NCI-H526 (cell line): ENCODE measurements around the gene BLACAT1.

Experiments used
- DNase-seq, 2 experiments: peaks; one replicate each; lab custom pipeline; 2025; lab: John Stamatoyannopoulos, UW

BLACAT1 gene

DNA sequence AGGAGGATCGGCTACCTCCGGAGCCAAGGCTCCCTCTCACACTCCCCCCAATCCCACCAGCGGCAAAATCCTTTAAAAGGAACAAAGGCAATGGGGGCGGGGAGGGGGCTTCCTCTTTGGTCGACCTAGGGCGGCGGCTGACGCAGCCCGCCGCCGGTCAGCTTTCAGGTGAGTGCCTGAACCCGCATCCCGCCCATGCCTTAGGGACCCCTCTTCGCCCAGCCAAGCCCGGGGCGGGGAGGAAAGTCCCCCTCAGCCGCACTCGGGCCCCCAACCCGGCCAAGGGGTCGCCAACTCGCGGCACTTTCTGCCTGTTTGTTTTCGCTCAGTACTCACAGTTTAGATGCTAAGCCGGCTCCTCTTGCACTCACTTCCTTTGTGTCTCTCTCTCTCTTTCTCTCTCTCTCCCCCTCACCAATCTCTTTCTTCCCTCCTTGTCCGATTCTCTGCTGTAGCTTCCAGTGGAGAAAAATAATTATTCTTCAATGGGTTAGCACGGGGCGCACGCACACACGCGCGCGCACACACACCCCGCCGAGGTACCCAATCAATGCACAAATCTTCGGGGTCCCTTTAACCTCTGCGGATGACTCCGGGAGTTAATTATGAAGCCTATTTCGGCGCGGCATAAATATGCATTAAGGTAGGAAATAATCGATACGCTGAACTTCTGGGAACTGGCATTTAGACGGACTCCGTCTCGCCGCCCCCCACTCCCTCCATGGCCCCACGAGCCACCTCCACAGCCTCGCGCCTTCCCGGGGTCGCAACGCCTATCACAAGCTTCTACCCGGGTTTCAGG lies at the start of gene BLACAT1:
BLACAT1 (minus strand) TSS at position 465 of the 802 bp plus-strand sequence.
- DNase-seq = peak in 1 of 2 experiments; percentile 40

DNA sequence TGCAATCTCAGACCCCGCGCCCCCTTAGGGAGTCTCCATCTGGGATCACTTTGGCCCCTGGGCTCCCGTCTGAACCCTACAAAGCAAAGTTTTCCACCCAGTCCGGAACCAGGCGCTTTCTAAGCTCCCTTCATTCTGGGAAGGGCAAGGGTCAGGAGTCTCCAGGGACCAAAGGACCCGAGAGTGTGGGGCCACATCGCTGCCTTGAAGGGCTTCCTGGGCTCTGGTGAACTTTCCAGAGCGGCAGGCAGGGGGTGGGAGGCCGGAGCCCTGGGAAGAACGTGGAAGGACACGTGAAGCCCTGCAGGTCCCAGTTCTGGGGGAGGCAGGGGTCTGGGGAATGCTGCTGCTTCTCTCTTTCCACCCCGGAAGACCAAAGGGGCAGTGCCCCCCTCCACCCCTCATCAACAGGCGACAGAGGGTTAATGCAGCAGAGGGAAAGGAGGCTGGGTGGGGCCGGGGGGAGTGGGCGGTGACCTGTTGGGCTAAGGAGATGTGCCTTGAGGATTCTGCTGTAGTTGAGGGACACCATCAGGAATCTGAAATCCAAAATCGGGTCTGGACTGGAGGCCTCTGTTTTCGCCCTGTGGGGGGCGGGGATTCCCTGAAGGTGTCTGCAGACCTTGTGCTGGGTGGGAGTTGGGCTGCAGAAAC lies 49.4 kb upstream of the BLACAT1 start:
- peak in 1 of 2 experiments; percentile 31 for DNase-seq

DNA sequence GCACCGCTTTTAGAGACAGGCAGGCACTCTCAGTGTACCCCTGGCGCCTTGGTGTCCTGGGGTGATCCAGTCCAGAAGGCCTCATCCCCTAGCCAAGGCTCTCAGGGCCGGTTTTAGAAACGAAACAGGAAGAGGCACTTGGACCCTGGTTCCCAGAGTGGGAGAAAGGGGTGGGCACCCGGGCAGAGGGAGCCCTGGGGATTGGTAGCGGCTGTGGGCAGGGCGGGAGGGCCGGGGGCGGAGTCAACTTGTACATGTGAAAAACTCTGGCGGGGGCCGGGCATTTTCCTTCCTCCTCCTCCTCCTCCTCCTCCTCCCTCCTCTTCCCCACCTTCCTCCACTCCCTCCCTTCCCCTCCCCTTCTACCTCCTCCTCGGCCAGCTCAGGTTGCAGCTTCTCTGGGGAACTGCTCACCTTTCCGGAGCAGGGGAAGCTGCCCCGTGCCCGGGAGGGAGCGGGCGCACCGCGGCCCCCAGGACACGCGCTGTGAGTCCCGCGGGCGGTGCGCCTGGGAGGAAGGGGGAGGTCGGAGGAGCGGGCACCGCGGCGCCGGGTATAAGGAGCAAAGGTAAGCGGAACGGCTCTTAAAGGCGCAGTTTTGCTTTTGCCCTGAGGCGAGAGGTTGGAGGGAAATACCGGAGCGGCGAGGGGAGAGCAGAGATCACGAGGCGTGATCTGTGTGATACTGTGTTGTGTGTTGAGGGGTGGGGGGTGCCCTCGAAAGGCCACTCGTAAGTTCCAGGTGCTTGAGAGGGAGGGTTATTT lies 48.6 kb upstream of the BLACAT1 start, which contains the start of gene CDK18:
CDK18 (plus strand) TSS at position 359 of the 765 bp plus-strand sequence. CDS start 18,499 bp downstream, outside the sequence.
- peak; percentile 61 to 84 for DNase-seq

DNA sequence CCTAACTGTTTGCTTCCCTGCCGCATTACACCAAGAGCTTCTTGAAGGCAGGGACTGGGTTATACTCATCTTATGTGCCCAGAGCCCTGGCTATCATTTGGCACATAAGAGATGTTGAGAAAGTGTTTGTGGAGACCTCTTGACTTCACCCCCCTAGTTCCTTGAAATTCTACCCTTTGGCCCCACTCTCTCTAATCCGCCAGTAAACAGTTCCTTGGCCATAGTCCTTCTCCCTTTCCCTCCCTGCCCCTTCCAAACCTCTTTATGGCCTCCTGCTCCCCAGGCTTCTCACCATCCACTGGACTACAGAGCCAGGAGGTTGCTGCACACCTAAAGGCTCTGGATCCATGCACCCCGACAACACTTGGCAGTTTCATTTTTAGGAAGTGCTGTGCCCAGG lies 47.1 kb upstream of the BLACAT1 start:
- no peak for DNase-seq

DNA sequence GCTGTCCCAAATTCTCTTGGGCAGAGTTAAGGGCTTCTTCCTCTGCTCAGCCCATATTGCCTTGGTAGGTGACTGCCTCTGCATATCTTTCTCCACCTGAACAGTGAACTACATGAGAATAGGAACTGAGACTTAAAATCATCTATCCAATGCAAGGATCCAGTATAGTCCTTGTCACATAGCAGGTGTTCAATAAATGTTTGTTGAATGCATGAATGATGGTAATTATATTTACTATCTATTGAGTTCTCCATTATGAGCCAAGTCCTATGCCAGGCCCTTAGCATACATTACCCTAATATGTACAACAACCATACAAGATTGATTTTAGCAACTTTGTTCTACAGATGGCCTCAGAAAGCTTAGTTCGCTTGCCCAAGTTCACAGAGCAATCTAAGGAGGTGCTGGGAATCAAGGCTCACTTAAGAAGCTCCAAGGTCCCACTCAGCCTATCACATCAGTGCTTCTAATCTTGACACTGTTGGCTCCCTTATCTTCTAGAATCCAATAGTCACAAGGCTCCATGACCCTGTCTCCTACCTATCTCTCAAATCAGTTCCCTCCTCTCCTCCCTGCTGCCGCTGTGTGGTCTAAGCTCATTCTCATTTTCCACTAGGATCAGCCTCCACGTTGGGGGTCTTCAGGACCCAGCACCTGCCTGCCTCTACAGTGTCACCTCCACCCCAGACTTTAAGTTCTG lies 46.4 kb upstream of the BLACAT1 start:
- no peak for DNase-seq

DNA sequence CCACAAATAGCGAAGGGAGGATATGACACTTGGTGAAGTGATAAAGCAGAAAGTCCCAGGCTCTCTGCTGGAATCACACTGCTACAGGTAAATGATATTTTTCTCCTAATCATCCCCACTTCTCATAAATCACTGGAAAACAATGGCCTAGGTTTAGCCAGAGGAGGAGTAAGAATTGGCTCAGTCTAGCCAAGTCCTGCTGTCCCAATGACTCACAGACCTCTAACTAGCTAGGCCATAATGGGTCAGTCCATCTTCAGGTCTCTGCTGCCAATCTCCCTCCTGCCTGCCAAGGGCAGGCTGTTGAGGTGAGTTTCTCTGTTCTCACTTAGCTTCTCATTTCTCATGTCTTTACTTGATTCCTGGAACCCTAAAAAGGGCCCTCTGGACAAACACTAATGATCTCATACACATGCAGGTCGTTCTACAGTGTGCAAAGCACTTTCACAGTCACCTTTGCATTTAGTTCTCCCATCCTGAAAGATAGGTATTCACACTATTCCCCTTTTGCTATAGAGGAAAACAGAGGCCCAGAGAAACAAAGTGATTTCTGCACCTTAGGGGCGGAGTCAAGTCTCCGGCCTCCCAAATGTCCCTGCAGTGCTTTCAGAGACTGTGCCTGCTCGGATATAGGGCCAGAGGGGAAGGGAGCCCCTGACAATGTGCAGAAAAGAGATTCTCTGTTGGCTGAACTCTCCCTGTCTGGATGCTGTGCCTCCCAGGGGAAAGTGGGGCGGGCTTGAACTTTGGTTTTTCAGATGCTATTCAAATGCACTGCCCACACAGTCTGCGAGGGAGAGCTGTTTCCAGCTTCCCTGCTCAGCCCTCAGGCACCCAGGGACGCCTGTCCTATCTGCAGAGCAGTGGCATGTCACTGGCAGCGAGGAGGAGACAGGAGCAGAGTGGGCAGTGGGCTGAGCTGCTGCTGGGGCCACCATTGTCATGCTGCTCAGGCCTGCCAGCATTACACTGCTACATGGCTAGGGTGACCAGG lies 44.7 kb upstream of the BLACAT1 start:
- no peak for DNase-seq

DNA sequence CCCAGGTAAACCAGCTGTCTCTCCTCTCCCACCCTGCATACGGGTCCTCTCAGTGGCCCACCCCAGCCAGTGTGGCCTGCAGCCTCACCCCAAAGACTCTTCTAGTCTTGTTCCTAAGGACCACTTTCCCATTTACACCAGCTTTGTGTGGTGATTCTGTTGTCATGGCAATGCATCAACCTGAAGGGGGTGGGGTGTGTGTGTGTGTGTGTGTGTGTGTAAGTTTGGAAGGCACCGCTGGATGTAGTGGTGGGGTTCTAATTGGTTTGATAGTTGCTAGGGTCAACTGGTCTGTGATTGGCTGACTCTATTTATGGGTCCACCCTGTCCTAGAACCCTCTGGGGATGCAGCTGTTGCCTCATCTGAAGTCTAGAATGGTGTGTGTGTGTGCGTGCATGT lies 43.9 kb upstream of the BLACAT1 start:
- DNase-seq = no peak

DNA sequence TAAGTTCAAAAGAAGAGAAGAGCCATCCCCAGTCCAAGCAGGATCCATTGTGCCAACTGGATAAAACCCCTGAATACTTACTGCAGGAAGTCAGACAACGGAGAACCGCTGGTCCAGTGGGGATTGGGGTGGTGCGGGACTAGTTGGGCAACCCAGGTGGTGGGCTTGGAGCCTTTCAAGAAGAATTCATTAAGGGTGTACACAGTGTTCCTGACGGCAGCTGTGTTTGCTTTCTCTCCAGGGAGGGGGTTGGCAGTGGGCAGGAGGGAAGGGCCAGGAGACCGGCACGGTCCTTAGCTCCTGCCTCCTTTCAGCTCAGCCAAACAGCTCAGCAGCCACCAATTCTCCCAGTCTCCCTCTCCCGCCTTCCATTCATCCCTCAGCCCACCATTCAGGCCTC lies 41.5 kb upstream of the BLACAT1 start:
- DNase-seq = peak in 1 of 2 experiments; percentile 16

DNA sequence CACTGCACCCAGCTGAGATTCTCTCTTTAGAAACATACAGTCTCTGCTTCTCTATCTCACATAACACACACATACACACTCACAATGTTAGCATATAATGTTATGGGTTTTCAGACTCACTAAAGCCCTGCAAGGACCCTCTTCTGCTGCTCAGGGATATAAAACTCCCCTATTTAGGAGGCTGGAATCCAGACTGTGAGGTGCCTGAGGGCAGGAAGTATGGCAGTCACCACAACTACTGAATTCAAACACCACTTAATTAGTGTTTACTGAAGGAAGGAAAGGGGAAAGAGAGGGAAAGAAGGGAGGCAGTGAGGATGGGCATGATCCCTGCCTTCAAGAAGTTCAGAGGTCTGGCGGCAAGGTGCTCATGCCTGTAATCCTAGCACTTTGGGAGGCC lies 40.8 kb upstream of the BLACAT1 start:
- DNase-seq = no peak

DNA sequence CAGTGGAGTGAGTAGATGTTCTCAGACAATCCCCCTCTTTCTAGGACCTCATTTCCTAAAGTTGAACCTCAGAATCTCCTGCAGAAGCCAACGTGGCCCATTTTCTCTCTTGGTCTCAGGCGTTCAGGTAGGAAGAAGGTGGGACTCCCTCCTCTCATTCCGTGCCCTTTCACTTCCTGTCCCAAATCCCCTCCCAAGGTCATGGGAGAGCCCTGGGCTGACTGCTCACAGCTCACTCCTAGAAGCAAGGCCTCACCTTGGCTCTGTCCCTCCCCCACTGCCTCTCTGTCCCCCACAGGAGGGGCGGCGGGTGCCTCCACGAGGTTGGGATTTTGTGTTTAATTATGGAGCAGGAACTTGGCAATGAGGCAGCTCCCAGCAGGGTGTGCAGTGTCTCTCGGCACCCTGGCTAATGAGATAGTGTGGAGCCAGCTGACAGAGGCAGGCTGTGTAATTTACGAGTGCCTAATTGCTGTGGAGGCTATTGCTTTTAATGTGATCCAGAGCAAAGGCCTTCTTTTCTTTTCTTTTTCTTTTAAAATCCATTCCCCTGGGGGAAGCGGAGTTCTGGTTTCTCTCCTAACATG lies 39.5 kb upstream of the BLACAT1 start:
- no peak for DNase-seq

DNA sequence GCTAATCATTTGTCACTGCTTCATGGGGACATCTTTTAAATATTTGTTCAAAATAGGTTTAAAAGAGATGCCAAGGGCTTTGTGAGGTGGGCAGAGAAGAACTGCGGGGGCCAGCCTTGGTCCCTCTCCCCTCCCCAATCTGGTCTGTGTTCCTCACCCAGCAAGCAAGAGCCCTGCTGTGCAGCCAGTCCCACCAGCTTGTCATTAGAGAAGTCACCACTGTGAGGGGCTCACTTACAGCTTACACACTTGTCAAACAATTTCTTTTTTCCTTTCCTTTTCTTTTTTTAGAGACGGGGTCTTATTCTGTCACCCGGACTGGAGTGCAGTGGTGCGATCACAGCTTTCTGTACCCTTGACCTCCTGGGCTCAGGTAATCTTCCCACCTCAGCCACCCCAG lies 38.3 kb upstream of the BLACAT1 start:
- no peak for DNase-seq

DNA sequence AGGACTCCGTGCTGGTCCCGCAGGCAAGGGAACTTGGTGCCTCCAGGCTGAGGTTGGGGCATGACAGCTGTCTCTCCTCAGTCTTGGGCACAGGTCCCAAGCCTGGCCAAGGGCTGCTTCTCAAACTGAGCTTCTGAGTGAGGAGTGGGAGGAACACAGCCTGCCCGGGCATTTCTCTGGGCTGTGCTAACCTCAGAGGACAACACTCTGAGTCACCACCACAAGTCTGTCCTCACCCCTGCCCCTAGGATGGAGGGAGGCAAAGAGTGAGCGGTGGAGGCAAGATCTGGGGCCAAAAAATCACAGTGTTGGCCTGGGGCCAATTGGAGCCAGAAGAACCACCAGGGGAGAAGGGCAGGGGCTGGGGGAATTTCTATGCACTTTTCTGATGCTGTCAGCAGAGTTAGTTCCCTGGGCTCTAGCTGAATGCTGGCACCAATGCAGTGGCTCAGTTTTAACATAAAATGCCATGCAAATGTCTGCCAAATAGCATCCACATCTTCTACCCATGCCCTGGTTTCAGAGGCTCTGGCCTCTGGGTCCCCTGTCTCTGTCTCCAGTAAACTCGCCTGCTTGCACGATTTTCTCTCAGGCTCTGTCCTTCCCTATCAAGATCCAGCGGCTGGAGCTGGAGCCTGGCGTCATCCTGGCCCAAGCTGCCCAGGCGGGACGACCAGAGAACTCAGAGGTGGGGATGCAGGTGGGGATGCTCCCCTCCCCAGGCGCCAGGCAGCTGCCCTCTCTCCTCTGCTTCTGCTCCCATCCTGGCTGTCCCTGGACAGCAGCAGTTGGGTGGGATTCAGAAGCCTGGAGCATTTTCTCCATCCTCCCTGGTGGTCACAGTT lies 37.6 kb upstream of the BLACAT1 start:
- no peak for DNase-seq

DNA sequence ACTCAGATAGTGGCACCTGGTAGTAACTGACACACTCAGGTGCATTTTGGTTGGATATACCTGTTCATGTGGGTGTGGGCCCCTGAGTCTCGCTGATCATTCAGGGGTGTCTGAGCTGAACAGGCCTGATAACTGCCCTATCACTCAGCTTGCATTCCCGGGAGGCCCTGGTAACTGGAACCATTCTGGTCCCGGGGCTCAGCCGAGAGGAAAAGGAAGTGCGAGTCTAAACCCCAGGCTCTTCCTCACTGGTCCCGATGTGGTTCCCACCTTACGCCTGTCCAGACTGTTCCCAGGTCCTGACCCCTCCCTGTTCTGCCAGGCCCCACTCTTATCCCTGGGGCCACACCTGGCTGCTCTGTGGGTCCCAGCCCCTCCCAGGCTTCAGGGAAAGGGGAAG lies 36.9 kb upstream of the BLACAT1 start:
- DNase-seq = no peak

DNA sequence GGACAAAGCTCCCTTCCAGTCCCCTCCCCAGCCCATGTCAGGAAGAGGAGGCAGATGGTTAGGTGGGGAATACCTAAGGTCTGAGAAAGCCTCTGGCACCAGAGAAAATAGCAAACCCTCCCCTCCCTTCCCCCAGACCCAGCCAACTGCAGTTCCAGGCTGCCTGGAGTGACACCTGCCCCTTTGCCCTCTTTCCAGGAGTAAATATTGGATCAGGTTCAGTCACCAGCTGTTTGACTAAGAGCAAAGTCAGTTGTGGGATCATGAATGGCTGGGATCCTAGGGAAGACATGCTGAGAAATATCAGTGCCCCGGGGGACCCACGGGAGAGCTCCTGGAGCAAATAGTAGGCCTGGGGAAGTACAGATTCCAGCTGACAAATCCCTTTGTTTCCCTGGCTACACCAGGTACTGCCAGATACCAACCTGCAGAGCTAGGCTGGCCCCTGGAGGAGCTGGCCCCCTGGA lies 36.4 kb upstream of the BLACAT1 start:
- peak in 1 of 2 experiments; percentile 37 for DNase-seq

DNA sequence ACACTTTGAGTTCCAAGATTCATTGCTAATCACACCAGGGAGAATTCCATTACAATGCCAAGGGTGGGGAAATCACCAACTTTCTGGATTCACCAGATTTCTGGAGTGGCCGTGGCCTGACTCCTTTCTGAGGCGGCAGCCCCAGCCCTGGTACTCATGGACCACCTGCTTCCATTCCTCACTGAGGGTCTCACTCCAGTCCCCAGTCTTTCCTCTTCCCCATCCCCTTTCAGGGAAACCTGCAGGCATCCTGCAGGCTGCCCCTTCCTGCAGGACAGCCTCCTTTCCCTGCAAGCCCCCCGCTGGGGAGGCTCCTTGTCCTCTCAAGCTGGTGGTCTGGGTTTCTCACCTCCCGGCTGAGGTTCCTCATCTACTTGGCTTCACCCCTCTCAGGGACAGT lies 35.9 kb upstream of the BLACAT1 start:
- DNase-seq = no peak

DNA sequence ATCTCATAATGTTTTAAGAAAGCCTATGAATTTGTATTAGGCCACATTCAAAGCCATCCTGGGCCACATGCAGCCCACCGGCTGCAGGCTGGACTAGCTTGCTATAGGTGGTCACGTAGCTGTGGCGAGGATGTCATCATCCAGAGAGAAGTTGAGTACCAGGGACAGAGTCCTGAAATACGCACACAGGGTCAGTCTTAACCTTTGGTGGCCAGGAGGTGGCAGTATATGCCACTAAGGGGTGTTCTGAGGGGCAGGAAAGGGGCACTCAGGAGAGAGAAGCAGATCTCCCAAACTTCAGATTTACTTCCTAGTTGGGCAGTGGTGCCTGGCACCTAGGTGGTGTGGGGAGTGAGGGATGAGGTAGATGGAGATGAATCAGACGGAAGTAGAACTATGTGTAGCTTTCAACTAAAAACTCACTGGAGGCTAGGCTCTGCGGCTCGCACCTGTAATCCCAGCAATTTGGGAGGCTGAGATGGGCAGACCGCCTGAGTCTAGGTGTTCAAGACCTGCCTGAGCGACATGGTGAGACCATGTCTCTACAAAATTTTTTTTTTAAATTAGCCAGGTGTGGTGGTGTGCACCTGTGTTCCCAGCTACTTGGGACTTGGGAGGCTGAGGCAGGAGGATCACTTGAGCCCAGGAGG lies 32.4 kb upstream of the BLACAT1 start:
- peak in 1 of 2 experiments; percentile 66 for DNase-seq

DNA sequence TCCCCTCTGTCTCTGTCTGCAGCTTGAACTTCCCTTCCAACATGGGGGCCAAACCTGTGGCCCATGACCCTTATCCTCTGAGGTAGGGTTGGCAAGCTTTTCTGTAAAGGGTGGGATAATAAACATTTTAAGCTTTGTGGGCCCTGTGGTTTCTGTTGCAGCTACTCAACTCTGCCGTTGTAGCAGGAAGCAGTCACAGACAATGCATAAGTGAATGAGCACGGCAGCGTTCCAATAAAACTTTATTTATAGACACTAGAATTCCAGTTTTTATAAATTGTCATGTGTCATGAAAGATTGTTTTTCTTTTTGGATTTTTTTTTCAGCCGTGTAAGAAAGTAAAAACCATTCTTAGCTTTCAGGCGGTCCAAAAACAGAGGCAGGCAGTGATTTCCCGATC lies 30.4 kb upstream of the BLACAT1 start:
- DNase-seq = no peak
